WTC11 (cell line): Measurements from ENCODE around the gene GNAL. TPM values are rescaled to one million over a fixed set of nuclear protein-coding genes. Genes with fewer than 3 reads are reported as not detected.
A peak's percentile ranks its signal among the peaks of the same experiment; 100 is the strongest.

Experiments
- ATAC-seq: fragments of 200-7000 bp; cut with Tn5 transposase; 2 replicates; pipeline ENCODE4 v1.10.0; 2021; ENCODE audit warnings: mild to moderate bottlenecking, moderate library complexity
- CTCF ChIA-PET: fragments of 300-600 bp; sonication (Branson Sonifier 250); formaldehyde crosslinking; loops from one replicate; lab custom pipeline; 2021; ENCODE audit warnings: antibody characterized with exemption; lab: Charles Lee
- POLR2A ChIA-PET: fragments of 350-600 bp; sonication (Branson Sonifier 250); formaldehyde crosslinking; loops from one replicate; lab custom pipeline; 2021; ENCODE audit warnings: antibody characterized with exemption; lab: Charles Lee
- DNase-seq: peaks from one replicate; pipeline ENCODE4 v3.0.0; 2021; ENCODE audit warnings: low spot score
- H3K27ac Mint-ChIP-seq: 2 replicates; pipeline ENCODE4 v1.8.0; 2021; ENCODE audit warnings: mixed read lengths
- H3K27me3 Mint-ChIP-seq: 2 replicates; pipeline ENCODE4 v1.8.0; 2021; ENCODE audit warnings: low read depth, mild to moderate bottlenecking, moderate library complexity, mixed read lengths
- H3K36me3 Mint-ChIP-seq: 2 replicates; pipeline ENCODE4 v1.8.0; 2021; ENCODE audit warnings: mixed read lengths
- H3K4me1 Mint-ChIP-seq: 2 replicates; pipeline ENCODE4 v1.8.0; 2022; ENCODE audit warnings: mixed read lengths
- H3K4me3 Mint-ChIP-seq: 2 replicates; pipeline ENCODE4 v1.8.0; 2021; ENCODE audit warnings: mild to moderate bottlenecking, moderate library complexity, mixed read lengths
- H3K9me3 Mint-ChIP-seq: 2 replicates; pipeline ENCODE4 v1.8.0; 2021; ENCODE audit warnings: mixed read lengths
- ATF2 ChIP-seq: sonication (generic); formaldehyde crosslinking; IDR thresholded peaks from 2 replicates; pipeline ENCODE4 v1.8.1; 2022; ENCODE audit warnings: low read depth, missing genetic modification reagents, borderline replicate concordance
- CTCF ChIP-seq: fragments of 200-600 bp; IDR thresholded peaks from 2 replicates; pipeline ENCODE4 v1.8.0; 2022; ENCODE audit warnings: antibody characterized with exemption
- FOXK1 ChIP-seq: sonication (generic); formaldehyde crosslinking; IDR thresholded peaks from 2 replicates; pipeline ENCODE4 v1.8.0; 2022; ENCODE audit warnings: mild to moderate bottlenecking, moderate library complexity, missing genetic modification reagents
- GTF2I ChIP-seq: fragments of 250-450 bp; sonication (Bioruptor Pico); conservative IDR thresholded peaks from 2 replicates; pipeline ENCODE4 v1.4.0; 2021; ENCODE audit warnings: mild to moderate bottlenecking
- OVOL2 ChIP-seq: fragments of 250-450 bp; sonication (Bioruptor Pico); IDR thresholded peaks from 2 replicates; pipeline ENCODE4 v1.9.0; 2021; ENCODE audit warnings: mild to moderate bottlenecking, borderline replicate concordance
- PRDM15 ChIP-seq: sonication (generic); formaldehyde crosslinking; IDR thresholded peaks from 2 replicates; pipeline ENCODE4 v1.8.0; 2022; ENCODE audit warnings: missing genetic modification reagents
- STAT6 ChIP-seq: sonication (generic); formaldehyde crosslinking; conservative IDR thresholded peaks from 2 replicates; pipeline ENCODE4 v1.8.1; 2023; ENCODE audit warnings: mild to moderate bottlenecking, low read depth, missing genetic modification reagents, moderate library complexity
- TEAD1 ChIP-seq: sonication (generic); formaldehyde crosslinking; IDR thresholded peaks from 2 replicates; pipeline ENCODE4 v1.8.0; 2022; ENCODE audit warnings: mild to moderate bottlenecking, missing genetic modification reagents
- ZNF423 ChIP-seq: fragments of 250-450 bp; sonication (Bioruptor Pico); IDR thresholded peaks from 2 replicates; pipeline ENCODE4 v2.1.2; 2022; ENCODE audit warnings: mild to moderate bottlenecking, moderate library complexity
- ZNF671 ChIP-seq: fragments of 250-450 bp; sonication (Bioruptor Pico); IDR thresholded peaks from 2 replicates; pipeline ENCODE4 v1.8.0; 2021; ENCODE audit warnings: mild to moderate bottlenecking
- total RNA-seq: library from RNA; stranded (reverse); gene quantifications from 3 replicates; pipeline ENCODE4 v1.2.3, GENCODE V29; 2021

GNAL gene
- total RNA-seq, 1 experiment from 2014 or later = 22.3 TPM

GRCh38 chr18:11761553-11761952, 72.5 kb downstream of the GNAL start:
- CTCF ChIA-PET = interaction anchor here (0.7 to 2.2 kb wide), 20 partner anchors 9 to 296 kb away, joined by 3 to 14 read pairs (median 4); partner anchors contain the start of genes IMPA2 and MPPE1
- no peak for DNase-seq
- peak overlapping the region; percentile 92 for H3K27ac Mint-ChIP-seq

GRCh38 chr18:11762429-11762828, 73.4 kb downstream of the GNAL start:
- H3K4me3 Mint-ChIP-seq = no peak overlapping the region
- CTCF ChIA-PET = interaction anchor here (0.6 to 2.2 kb wide), 9 partner anchors 8 to 175 kb away, joined by 3 to 14 read pairs (median 4); partner anchors contain the start of gene MPPE1

More at GRCh38 chr18:11761553-11761952, 72.5 kb downstream of the GNAL start:
- POLR2A ChIA-PET = interaction anchor here (0.5 kb wide), 1 partner anchor 104 kb away, joined by 3 read pairs; no protein-coding TSS in a partner anchor
- peak; percentile 92 for ATAC-seq
- Mint-ChIP-seq H3K4me1 (peaks cover 23% of the 10 kb centered on the region), H3K27me3 (no peaks in the 10 kb centered on the region), H3K36me3 (peaks cover 2% of the 10 kb centered on the region; the same call in 1 of the 2 replicates)
- TF ChIP-seq ZNF671 (no peak), ATF2 (CRISPR knock-in tag) (no peak), CTCF (peak; percentile 41)
- TF ChIP-seq, all 79 proteins: peak for 1
- no peak overlapping the region for H3K4me3 Mint-ChIP-seq
- no peaks in the 10 kb centered on the region for H3K9me3 Mint-ChIP-seq

More at GRCh38 chr18:11762429-11762828, 73.4 kb downstream of the GNAL start:
- ATAC-seq (no peak), DNase-seq (no peak)
- TF ChIP-seq STAT6 = no peak
- no peak for TF ChIP-seq FOXK1 (CRISPR knock-in tag)
- no peak for TF ChIP-seq OVOL2
- TF ChIP-seq ZNF423 (CRISPR knock-in tag) = no peak
- no peak for TF ChIP-seq TEAD1 (CRISPR knock-in tag)
- TF ChIP-seq GTF2I = no peak
- no peak for TF ChIP-seq PRDM15 (CRISPR knock-in tag)
- H3K36me3 Mint-ChIP-seq = peaks cover 2% of the 10 kb centered on the region; the same call in 1 of the 2 replicates
- no peaks in the 10 kb centered on the region for H3K9me3 Mint-ChIP-seq
- H3K27me3 Mint-ChIP-seq = no peaks in the 10 kb centered on the region
- peaks cover 32% of the 10 kb centered on the region for H3K4me1 Mint-ChIP-seq
- POLR2A ChIA-PET = no interaction called here
- H3K27ac Mint-ChIP-seq = no peak overlapping the region
